ENCODE results near the gene TMPRSS11F.
"Not testable (repeated sequence)": the region's sequence is repeated elsewhere in the genome, so short reads cannot be mapped to it uniquely, and the experiment has no call there.

The TMPRSS11F gene
- 0 reads per million in 4 donors for total RNA-seq

DNA sequence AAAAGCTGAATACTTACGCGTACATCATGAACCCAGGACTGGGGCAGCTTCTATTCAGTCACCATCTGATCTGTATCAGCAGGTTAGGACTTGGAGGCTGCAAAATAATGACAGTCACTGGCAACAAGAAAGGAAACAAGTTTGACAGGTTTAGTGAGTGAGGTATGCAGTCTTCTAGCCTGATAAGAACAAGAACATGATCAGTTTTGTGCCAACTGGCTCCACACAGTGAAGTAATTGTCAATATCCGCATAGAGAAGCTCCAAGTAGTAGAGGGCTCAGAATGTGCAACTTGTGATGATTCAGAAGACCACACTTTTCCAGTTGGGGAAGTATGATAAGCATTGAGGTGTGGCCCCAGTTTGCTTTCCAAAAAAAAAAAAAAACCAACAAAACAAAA is at the start of gene TMPRSS11F:
Gene TMPRSS11F (minus strand): TSS at position 77 of the 400 bp plus-strand sequence. CDS start 49 bp downstream, at position 28.
- no peak for DNase-seq

DNA sequence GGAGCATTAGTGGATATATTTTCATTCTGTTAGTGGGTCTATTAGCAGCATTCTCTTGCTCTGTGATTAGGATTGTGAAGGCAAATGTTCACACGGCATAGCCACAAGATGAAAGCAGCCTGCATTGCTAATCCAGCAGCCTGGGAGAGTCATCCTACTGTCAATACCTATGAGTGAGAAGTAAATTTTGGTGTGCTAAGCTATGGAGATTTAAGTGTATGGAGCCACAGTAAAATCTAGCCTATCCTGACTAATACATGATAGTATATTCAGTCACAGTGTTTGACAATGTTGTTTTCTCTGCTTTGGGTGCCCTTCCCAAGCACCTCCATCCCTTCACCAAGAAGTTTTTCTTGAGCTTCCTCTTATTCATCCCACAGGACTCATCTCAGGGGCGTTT is 47.2 kb upstream of the TMPRSS11F start:
- DNase-seq, result no peak

DNA sequence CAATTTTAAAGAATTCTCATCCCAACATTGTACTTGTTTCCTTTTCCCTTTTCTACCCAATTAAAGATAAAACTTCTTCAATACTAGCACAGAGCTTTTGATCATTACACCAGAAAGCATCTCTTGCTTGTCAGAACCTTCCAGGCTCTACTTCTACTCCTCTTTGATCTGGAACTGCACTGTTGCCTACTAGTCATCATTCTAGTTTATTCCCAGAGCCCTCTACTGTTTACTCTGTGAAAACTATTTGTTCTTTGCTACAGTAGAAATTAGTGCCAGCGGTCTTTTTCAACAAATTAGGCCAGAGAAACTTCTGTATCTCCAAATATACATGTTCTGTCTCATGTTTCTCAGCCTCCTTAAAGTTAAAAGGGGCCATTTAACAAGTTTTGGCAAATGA is 46.8 kb upstream of the TMPRSS11F start:
- no peak for DNase-seq

DNA sequence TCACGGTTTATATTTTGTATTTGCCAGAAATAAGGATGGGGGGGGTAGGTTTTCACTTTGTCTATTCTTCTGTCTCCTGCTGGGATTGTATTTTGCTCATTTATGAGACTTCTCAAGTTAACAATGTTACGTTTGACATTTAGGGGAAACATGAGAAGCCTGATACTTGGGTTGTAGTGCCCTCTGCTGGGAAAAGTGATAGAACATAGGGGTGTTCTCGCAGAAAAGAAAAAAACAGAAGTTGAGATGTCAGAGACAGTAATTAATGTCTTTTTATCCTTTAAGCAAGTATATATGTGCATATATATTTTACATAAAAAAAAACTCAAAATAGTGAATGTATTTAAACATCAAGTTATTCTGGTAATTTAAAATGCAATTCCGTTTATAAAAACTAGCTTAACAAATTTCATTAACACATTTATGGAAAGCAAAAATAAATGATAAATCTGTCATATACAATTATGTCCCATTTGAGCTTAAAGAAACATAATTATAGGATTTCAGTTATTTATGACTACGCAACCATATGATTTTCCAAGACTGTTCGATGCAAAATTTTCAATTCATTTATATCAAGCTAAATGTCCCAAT is 46.0 kb upstream of the TMPRSS11F start:
- DNase-seq, result peak in 2 of 5 donors; percentile 16 to 22

DNA sequence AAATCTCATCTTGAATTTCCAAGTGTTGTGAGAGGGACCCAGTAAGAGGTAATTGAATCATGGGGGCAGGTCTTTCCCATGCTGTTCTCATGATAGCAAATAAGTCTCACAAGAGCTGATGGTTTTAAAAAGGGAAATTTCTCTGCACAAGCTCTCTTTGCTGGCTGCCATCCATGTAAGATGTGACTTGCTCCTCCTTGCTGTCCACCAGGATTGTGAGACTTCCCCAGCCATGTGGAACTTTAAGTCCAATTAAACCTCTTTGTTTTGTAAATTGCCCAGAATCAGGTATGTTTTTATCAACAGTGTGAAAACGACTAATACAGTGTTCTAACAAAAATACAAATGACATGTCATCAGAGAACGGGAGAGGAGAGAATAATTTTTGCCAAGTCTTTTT is 44.7 kb upstream of the TMPRSS11F start:
- not testable (repeated sequence) for DNase-seq

DNA sequence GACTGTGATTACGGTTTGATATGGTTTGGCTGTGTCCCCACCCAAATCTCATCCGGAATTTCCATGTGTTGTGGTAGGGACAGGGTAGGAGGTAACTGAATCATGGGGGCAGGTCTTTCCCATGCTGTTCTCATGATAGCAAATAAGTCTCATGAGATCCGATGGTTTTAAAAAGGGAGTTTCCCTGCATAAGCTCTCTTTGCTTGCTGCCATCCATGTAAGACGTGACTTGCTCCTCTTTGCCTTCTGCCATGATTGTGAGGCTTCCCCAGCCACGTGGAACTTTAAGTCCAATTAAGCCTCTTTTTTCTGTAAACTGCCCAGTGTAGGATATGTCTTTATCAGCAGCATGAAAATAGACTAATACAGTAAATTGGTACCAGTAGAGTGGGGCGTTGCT is 42.5 kb upstream of the TMPRSS11F start:
- not testable (repeated sequence) for DNase-seq

DNA sequence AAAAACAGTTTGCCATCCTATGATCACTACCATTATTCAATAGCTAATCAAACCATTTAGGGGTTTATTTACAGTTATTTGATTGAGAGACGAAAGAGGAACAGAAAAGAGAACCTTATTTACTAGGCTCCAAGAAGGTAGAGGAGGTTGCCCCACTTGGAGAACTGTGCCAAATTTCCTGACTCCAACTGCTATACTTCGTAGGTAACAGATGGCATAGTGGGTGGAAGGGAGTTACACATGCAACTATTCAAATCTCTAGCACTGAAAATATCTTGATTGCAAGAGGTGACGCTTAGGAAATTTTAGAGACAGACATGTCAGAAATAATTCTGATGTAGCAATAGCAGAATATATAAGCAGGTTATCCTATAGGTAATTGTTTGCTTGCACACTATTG is 38.0 kb upstream of the TMPRSS11F start:
- DNase-seq, result no peak

DNA sequence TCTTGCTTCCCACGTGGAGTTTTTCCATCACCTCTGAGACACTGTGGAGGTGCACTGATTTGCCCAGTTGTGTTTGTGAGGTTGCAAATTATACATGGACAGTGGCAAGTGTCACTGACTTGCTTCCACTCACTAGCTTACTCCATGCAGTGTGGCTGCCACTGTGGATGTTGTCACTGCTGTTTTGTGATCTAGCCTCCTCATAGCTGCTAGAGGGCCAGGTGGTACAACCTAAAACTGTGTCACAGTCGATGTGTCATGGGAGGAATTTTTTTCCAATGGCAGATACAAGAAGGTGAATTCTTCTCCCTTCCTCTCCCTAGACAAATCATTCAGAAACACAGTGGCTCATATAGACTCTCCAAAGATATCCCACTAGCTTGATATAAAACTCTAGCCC is 37.5 kb upstream of the TMPRSS11F start:
- no peak for DNase-seq

DNA sequence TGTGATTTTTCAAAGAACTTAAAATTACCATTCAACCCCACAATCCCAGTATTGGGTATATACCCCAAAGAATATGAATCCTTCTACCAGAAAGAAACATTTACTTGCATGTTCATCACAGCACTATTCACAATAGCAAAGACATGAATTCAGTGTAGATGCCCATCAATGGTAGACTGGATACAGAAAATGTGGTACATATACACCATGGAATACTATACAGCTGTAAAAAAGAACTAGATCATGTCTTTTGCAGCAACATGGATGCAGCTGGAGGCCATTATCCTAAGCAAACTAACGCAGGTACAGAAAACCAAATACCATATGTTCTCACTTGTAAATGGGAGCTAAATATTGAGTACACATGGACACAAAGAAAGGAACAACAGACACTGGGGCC is 34.1 kb upstream of the TMPRSS11F start:
- DNase-seq, result no peak

DNA sequence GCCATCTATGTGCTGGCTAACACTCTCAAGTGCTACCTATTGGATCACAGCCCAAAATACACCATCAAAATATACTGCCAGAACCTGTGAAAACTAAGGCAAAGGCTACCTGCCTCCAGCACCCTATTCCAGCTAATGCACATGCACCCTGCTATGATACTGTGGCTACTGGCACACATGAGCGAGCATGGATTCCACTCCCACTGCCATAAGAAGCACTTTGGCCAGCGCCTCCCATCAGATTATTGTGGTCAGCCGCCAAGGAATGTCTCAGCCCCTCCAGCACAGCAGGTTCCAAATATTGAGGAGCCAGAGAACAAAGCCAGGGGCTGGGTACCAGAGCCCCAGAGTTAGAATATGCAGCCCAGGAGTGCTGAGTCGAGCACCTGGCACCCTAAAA is 32.5 kb upstream of the TMPRSS11F start:
- no peak for DNase-seq

DNA sequence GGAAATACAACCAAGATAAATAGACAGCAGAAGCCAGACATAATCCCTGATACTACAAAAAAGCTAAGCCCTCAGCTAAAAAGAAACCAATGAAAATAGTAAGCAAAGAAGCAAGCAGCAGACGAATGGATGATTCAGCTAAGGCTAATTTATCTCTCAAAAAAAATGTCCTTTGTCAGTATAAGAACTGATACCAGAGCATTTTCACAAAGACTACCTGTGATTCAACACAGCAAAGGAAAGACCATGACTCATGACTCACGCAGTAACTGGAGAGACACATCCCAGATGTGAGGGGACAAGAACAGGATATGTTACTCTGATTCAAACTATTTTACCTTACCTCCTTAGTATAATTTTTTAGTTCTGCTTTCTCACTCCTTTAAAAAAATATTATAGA is 22.7 kb upstream of the TMPRSS11F start:
- no peak for DNase-seq

DNA sequence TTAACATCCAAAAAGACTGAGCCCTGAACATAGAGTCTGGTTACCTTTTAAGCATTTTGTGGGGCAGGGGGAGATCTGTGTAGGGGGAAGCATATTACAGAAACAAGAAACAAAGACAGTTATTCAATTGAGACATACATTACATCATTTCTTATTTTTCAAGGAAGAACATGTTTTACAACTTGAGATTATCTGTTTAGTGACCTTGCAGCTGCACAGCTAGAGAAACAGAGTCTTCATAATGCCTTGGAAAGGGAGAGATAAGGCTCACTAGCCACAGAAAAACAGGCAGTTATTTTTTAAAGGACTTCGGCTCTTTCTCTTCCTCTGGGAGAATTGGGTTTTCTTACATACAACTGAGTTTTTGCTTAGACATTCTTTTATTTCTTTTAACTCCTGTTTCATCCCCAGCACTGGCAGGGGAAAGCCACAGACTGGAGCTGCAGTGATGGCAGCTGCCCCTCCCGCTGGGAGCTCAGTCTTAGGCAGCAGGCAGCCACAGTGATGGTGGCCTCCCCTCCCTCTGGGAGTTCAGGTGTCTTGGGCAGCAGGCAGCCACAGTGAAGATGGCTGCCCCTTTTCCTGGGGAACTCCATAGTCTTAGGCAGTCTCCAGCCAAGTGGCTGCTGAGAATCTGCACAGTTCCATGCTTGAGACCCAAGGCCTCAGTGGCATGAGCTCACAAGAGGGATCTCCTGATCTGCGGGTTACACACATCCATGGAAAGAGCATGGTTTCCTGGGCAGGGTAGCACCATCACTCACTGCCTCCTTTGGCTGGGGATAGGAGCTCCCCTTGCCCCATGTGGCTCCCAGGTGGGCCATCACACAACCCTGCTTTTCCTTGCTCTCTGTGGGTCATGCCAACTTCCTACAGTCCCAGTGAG is 19.4 kb upstream of the TMPRSS11F start:
- DNase-seq, result no peak

DNA sequence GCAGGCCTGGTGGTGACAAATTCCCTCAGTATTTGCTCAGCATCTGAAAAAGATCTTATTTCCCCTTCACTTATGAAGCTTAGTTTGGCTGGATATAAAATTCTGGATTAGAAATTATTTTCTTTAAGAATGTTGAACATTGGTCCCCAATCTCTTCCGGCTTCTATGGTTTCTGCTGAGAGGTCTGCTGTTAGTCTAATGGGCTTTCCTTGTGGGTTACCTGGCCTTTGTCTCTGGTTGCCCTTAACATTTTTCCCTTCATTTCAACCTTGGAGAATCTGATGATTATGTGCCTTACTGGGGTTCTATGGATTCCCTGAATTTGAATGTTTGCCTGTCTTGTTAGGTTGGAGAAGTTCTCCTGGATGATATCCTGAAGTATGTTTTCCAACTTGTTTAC is 17.4 kb upstream of the TMPRSS11F start:
- no peak for DNase-seq

DNA sequence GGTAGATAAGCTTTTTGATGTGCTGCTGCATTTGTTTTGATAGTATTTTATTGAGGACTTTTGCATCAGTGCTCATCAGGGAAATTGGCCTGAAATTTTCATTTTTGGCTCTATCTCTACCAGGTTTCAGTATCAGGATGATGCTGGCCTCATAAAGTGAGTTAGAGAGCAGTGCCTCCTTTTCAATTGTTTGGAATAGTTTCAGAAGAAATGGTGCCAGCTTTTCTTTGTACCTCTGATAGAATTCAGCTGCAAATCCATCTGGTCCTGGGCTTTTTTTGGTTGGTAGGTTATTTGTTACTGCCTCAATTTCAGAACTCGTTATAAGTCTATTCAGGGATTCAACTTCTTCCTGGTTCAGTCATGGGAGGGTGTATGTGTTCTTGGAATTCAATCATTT is 15.6 kb upstream of the TMPRSS11F start:
- DNase-seq, result no peak

DNA sequence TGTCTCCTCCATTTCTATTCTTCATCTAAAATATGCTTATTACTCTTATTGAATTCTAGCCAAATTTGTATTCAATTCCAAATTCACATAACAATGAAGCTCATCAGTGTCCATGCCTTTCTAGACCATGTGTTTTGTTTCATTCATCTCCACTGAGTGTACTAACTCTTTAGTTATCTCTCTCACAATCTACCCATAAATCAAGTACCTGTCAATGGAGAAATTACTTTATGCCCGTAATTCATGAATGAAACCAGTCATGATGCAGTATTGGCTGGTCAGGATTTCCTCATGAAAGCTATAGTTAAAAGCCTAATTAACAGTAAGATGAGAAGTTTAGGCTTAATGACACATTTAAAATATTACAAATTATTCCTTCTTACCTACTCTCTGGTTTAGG is 12.2 kb upstream of the TMPRSS11F start:
- no peak for DNase-seq

DNA sequence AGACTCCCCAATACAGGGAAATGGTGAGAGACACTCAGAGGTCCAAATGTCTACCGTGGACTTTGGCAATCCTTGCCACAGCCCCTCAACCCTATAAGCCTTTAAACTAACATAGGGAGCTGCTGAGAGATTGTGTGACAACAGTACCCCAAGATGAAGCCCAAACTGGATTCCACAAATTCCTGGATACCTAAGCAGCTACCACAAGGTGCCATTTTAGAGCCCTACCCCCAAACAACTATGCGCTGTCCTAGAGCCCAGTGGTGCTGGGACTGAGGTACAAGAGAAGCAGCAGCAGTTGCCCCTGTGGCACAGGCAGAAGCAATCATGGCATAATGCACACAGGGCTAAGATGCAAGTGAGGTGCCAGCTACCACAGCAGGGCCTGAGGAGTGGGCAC is 2.7 kb upstream of the TMPRSS11F start:
- DNase-seq, result no peak

DNA sequence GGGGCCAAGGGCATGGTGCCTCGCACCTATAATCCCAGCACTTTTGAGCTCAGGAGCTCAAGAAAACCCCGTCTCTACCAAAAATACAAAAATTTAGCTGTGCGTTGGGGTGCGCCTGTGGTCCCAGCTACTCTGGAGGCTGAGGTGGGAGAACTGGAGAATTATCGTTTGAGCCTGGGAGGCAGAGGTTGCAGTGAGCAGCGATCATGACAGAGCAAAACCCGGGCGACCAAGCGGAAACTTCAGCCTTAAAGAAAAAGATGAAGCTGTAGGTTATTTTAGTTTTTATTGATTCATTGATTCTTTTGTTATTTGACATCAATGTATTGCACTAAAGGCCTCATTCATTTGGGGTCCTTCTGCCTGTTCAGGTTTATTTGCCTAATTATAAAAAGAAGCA is 5.4 kb downstream of the TMPRSS11F start:
- DNase-seq, result no peak

DNA sequence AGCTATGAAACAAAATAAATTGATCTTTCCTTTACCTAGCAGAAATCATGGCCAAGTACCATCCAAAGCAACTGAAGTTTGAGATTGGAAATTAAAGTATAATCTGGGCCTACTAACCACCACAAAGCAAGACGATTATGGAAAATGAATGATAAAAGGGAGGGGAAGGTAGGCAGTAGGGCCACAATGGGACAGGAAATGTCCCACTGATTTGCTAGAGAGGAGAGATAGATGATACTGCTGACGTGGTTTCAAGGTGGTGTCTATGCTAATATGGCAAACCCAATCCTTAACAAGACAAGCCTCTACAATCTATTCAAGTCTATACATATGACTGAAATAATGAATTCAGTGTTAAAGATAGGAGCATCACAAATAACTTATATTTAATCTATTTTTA is 6.1 kb downstream of the TMPRSS11F start:
- DNase-seq, result no peak

DNA sequence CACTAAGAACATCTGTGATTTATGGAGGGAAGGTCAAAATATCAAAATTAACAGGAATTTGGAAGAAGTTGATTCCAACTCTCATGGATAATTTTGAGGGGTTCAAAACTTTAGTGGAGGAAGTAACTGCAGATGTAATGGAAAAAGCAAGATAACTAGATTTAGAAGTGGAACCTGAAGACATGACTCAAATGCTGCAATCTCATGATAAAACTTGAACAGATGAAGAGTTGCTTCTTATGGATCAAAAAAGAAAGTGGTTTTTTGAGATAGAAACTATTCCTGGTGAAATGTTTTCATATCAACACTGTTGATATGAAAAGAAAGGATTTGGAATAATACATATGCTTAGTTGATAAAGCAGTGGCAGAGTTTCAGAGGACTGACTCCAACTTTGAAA is 9.7 kb downstream of the TMPRSS11F start:
- DNase-seq, result no peak

DNA sequence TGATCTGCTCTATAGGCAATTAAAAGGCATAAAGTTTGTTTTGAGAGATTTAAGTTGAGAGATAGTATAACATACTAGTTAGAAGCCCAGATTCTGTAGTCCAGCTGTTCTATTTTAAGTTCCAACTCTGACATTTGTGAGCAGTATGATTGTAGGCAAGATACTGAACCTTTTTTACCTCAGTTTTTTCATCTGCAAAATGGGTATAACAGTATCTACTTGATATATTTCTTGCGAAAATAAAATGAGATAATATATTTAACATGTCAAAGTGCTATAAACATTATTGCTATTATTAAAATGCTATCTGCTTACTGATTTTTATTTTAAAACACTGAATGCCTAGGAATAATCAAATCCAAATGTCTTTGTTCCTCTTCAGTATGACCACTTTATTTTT is 19.2 kb downstream of the TMPRSS11F start:
- no peak for DNase-seq

DNA sequence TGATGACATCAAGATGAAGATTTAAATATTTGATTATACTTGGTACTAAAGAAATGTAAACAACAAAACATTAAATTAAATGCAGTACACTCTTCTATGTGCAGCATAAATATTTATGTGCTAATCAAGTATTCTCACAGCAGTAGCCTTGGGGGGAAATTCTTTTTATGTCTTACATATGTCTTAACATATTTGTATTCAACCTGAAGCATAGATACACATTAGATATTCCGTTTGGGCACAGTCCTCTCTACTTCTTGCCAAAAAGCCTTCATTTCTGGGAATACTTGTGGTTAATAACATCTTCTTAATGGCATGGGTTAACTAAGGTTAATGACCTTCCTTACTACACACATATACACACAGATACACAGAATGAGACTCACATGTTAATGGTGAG is 19.8 kb downstream of the TMPRSS11F start:
- no peak for DNase-seq

DNA sequence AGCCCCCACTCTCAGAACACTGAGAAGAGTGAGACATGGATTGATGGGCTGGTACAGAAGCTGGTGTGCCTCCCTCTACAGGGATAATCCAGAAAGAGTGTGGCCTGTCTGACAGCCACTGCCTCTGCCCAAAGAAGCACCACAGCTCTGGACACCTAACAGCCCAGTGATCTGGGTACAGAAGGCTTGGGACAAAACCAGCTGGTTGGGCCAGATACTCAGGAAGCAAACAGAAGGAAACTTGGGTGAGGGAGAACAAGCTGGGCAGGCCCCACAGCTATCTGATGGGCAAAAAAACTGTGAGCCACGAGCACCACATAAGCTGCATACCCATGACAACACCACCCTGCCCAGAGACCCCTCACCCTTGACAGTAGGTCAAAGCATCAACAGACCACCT is 46.9 kb downstream of the TMPRSS11F start:
- no peak for DNase-seq

DNA sequence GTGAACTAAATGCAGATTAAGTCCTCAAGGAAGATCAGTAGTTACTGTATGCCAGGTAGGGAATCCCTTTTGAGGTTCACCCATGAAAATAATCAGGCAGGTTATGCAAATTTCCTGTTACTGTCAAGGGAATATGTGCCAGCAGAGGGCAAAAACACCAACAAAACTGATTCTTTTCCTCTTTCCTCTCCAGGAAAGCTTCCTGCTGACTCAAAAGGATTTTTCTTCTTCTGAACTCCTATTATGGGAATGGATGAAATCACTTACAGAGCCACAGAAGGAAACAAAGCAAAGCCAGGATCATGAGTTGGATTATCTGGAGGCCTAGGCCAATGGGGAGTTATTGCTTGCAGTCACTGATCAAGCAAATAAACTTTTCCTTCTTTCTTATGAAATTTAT is 49.7 kb downstream of the TMPRSS11F start:
- DNase-seq, result no peak

DNA sequence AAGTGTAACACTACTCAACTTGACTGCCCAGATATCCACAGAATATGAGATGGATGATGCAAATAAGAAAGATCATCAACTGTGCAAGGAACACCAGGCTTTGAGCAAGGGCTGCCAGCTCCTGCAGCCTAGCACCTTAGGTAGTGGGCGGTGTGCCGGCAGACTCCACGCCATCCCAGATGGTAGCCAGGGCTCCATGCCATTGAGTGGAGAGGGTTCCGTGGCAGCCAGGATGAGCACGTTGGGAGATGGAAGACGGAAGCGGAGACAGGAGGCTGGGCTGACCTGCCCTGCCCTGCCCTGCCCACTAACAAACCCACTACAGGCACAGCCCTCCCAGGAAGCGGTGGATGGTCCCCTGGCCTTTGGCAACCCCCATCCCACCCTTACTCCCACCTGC is 51.9 kb downstream of the TMPRSS11F start:
- no peak for DNase-seq

DNA sequence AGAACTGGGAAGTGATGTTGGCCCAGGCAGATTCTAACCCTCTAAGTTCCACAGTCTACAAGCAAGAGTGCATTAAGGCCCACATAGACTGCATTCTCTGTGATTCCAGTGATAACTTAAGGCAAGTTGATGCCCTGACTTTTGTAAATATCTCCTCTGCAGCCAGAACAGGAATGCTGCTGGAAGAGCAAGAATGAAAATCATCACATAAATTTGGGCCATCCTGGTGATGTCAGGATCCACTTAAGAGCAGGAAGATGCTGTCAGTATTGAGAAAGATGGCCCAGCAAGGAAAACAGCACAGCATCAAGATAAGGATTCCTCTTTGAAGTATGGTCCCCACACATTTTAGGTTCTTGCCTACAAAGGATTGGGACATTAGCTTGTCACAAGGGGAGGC is 52.4 kb downstream of the TMPRSS11F start:
- no peak for DNase-seq

All from T-helper 1 cell (primary cell).